Type B pancreatic cell (in vitro differentiated cells): ENCODE data around the gene FOXL2. TPM values are rescaled to one million over a fixed set of nuclear protein-coding genes. Genes with fewer than 3 reads are reported as not detected.

Experiments used
- DNase-seq: peaks from one replicate; pipeline ENCODE4 v3.0.0; 2021; ENCODE audit warnings: mixed read lengths; ENCODE audit not compliant: unreplicated experiment; ENCODE audit errors: extremely low spot score
- H3K27ac Mint-ChIP-seq: 2 replicates; pipeline ENCODE4 v1.8.0; 2021; ENCODE audit warnings: mild to moderate bottlenecking, mixed read lengths
- H3K27me3 Mint-ChIP-seq: 2 replicates; pipeline ENCODE4 v1.8.0; 2021; ENCODE audit warnings: mixed read lengths
- H3K36me3 Mint-ChIP-seq: 2 replicates; pipeline ENCODE4 v1.8.0; 2021; ENCODE audit warnings: mixed read lengths
- H3K4me1 Mint-ChIP-seq: one replicate; pipeline ENCODE4 v1.8.0; 2021; ENCODE audit warnings: mixed read lengths; ENCODE audit not compliant: unreplicated experiment
- H3K4me3 Mint-ChIP-seq: 2 replicates; pipeline ENCODE4 v1.8.0; 2021; ENCODE audit warnings: mild to moderate bottlenecking, mixed read lengths
- H3K9me3 Mint-ChIP-seq: 2 replicates; pipeline ENCODE4 v1.8.0; 2021; ENCODE audit warnings: mixed read lengths
- CTCF ChIP-seq: fragments of 200-600 bp; sonication (generic); conservative IDR thresholded peaks from 2 replicates; pipeline ENCODE4 v1.5.0; 2021; ENCODE audit warnings: antibody characterized with exemption, mild to moderate bottlenecking
- total RNA-seq: library from RNA; stranded (reverse); gene quantifications from 2 replicates; pipeline ENCODE4 v1.2.1, GENCODE V29; 2021; ENCODE audit warnings: low replicate concordance

The FOXL2 gene
- total RNA-seq, 1 donor from 2014 or later, result 0.75 TPM

- H3K4me1 Mint-ChIP-seq, result no peaks in the 10 kb centered on the region
- H3K27ac Mint-ChIP-seq, result no peak overlapping the region
- no peaks in the 10 kb centered on the region for H3K36me3 Mint-ChIP-seq
- no peaks in the 10 kb centered on the region for H3K9me3 Mint-ChIP-seq
- H3K4me3 Mint-ChIP-seq, result no peak overlapping the region
- TF ChIP-seq CTCF, result no peak
- no peak for DNase-seq
- H3K27me3 Mint-ChIP-seq, result peaks cover 4% of the 10 kb centered on the region
Observed at GRCh38 chr3:138901567-138901966, 45.4 kb downstream of the FOXL2 start.

GRCh38 chr3:138899351-138899991, 47.5 kb downstream of the FOXL2 start:
- Mint-ChIP-seq H3K4me3 (no peak overlapping the region), H3K27ac (no peak overlapping the region), H3K27me3 (peaks cover 4% of the 10 kb centered on the region), H3K4me1 (no peaks in the 10 kb centered on the region), H3K36me3 (no peaks in the 10 kb centered on the region), H3K9me3 (no peaks in the 10 kb centered on the region)
- no peak for DNase-seq
- no peak for TF ChIP-seq CTCF

- no peaks in the 10 kb centered on the region for H3K9me3 Mint-ChIP-seq
- H3K27me3 Mint-ChIP-seq, result peaks cover 4% of the 10 kb centered on the region
- no peak for TF ChIP-seq CTCF
- H3K36me3 Mint-ChIP-seq, result no peaks in the 10 kb centered on the region
- DNase-seq, result no peak
- H3K4me3 Mint-ChIP-seq, result no peak overlapping the region
- no peak overlapping the region for H3K27ac Mint-ChIP-seq
- H3K4me1 Mint-ChIP-seq, result no peaks in the 10 kb centered on the region
Observed at GRCh38 chr3:138898708-138899107, 48.2 kb downstream of the FOXL2 start.

GRCh38 chr3:138898301-138898700, 48.6 kb downstream of the FOXL2 start:
- H3K27me3 Mint-ChIP-seq, result peaks cover 4% of the 10 kb centered on the region
- DNase-seq, result no peak
- no peak for TF ChIP-seq CTCF
- no peak overlapping the region for H3K27ac Mint-ChIP-seq
- no peaks in the 10 kb centered on the region for H3K4me1 Mint-ChIP-seq
- H3K36me3 Mint-ChIP-seq, result no peaks in the 10 kb centered on the region
- H3K9me3 Mint-ChIP-seq, result no peaks in the 10 kb centered on the region
- H3K4me3 Mint-ChIP-seq, result no peak overlapping the region

Other genes starting within 250 kb of the FOXL2 start
- gene PIK3CB, start 112.2 kb downstream of the FOXL2 start, total RNA-seq, result 14.8 and 16.7 TPM in 2 replicates
- 0.29 and 0.34 TPM in 2 replicates for gene FOXL2NB, start 80 bp upstream of the FOXL2 start, total RNA-seq
- not detected in 2 replicates for gene PRR23A, start 59.1 kb upstream of the FOXL2 start, total RNA-seq
- gene PRR23B, start 73.8 kb upstream of the FOXL2 start, total RNA-seq, result not detected in 2 replicates
- not detected in 2 replicates for gene PRR23C, start 97.8 kb upstream of the FOXL2 start, total RNA-seq